HG03196 (cell line): Measurements from ENCODE around the gene SMPD2.
"Not testable (repeated sequence)": the region's sequence is repeated elsewhere in the genome, so short reads cannot be mapped to it uniquely, and the experiment has no call there.

Experiments
- ATAC-seq: cut with Tn5 transposase; IDR thresholded peaks from one replicate; pipeline ENCODE4 v1.9.1; 2021; ENCODE audit not compliant: unreplicated experiment

Gene SMPD2

DNA sequence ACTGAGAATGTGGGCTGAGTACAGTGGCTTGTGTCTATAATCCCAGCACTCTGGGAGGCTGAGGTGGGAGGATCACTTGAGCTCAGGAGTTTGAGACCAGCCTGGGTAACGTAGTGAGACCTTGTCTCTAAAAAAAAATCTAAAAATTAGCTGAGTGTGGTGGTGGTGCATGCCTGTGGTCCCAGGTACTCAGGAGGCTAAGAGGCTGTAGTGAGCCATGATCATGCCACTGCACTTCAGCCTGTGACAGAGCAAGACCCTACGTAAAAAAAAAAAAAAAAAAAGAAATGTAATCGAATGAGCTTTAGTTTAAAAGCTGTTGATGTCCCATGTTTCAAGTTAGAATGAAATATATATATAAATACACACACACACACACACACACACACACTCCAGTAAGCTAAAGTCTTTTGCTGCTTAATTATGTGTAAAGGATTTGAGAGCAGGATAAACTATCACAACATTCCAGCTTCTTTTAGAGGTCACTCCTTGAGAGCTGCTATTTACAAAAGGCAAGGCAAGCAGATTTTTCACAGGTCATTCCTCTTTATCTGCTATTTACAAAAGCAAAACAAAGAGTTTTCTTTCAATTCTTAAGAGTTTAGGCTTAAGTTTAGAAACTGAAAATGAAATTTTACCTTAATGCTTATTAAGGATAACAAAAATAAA, 19.8 kb downstream of the SMPD2 start:
- ATAC-seq, result no peak

DNA sequence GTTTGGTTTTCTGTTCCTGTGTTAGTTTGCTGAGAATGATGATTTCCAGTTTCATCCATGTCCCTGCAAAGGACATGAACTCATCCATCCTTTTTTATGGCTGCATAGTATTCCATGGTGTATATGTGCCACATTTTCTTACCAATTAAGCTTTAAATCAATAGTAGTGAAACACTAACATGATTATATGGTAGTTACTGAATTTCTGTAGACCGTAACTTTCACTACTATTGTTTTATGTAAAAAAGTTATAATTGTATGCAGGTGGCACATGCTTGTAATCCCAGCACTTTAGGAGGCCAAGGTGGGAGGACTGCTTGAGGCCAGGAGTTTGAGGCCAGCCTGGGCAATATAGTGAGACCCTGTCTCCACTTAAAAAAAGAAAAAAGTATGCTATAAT, 20.7 kb downstream of the SMPD2 start:
- ATAC-seq, result not testable (repeated sequence)

DNA sequence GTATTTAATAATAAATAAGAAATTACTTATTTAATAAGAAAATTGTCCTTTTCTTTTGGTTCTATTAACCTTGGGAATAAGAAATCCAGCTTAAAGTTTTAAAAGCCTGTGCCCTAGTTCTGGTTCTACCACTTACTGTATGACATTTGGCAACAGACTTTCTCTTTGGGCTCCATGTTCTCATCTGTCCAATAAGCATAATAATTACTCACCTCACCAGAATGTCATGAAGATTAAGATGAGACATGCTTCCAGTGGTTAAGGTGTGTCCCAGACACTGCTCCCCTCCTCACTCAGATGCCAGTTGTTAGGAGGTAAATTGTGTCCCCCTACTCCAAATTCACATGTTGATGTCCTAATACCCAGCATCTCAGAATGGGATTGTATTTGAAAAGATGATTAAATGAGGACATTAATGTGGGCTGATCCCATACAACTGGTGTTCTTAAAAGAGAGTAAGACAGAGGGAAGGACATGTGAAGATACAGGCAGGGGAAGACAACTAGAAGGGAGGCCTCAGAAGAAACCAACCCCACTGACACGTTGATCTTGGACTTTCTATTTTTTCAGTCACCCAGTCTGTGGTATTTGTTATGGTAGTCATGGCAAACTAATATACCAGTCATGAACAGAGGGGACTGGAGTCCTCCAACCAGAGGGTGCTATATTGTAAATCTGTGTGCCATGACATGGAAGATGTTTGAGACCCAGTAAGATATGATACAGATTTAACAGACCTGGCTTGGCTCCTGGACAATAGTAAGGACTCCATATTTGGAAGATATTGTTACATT, 21.4 kb downstream of the SMPD2 start:
- ATAC-seq, result no peak

DNA sequence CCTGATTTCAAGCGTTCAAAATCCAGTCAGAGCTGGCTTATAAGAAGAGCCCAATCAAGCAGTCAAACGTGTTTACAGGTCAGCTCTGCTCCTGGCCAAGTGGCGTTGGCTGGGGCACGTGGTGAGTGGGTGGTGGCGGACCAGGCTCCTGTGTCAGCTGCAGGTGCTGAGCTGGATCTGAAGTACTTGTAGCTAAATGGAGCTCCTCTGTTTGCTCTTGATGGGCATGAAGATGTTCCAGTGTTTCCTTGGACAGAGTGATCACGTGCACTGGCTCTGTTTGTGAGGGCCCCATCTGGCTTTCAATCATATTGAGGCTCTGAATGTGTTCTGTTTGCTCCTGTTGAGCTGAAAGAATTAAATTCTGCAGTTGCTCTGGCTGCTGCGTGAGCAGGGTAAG, 25.2 kb downstream of the SMPD2 start:
- no peak for ATAC-seq

DNA sequence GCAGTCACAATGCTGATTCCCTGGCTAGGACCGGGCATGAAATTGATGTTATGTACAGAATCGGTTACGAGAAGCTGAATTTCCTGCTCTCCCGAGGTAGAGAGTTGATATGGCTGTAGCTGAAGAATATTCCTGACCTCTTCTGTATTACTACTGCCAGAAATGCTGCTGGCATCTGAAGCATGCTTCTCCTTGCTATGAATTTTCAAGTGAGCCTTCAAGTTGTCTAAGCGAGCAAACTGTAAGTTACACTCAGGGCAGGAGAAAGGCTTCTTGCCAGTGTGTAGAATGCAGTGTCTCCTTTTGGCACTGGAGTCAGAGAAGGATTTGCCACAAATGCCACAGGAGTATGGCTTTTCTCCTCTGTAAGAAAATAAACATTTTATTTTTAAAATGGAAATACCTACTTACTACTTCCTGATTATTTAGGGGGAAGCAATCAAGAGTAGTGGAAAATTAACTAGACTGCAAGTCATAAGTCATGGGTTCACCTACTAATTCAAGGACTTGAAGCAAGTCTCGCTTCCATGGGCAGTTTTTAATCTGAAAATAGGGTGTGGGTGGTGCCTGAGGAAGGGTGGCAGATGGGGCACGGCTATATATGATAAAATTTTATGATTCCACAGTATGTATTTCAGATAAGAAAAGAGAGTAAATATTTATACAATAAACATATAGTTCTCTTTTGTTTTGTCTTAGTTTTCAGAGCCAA, 25.8 kb downstream of the SMPD2 start:
- no peak for ATAC-seq

GRCh38 chr6:109467696-109468095, 27.2 kb downstream of the SMPD2 start:
- no peak for ATAC-seq

DNA sequence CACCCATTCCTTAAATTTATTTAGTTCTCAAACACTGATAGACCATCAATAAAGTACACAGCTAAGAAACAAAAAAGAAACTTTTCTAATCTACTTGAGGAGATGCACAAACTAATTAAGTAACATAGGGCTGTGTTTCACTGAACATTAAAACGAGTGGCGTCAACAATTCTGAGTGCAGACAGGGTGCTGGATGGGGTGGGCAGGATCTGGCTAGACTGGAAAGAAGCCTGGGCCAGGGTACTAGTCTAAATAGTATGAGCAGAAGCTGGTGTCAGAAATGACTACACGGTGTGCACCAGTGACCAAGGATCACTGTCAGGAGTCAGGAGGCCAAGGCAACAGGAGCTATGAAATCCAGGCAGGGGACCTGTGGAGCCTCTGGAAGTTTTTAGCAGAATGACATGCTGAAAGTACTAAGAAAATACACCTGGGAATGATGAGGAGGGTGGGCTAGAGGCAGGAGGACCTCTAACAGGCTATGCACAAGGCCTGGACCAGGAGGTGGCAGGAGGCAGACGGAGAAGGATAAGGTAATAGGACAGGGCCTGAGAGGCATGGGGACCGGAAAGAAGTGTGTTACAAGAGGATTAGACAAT, 29.2 kb downstream of the SMPD2 start:
- ATAC-seq, result no peak

DNA sequence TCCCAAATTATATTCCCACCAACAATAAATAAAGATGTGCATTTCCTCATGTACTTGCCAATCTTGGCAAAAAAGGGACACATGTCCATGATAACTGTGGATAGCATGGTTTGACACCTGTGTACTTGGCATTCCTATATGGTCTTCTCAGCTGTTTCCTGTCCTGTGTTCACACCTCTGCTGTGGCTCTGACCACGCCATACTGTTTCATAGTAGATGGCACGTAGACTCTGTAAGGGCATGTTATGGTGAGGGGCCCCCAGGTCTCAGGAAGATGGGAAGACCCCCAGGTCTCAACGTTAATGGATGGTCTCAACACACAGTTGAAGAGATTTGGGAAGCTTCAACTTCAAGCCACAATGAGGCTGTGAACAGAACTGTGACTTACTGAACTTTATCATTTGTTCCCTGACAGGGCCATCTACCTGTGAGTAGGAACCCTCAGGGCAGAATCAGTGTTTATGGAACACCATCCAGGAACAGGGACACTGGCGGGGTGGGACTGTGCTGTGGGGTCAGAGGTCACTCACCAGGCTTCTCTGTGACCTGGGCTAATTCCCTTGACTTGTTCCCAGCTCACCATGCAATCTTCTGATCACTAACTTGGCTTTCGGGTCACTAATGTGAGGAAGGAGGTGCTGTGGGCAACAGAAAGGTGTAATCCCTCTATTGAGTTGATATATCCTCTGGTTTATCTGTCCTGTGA, 30.7 kb downstream of the SMPD2 start:
- ATAC-seq, result no peak

- peak; percentile 77 for ATAC-seq
These were observed 31.8 kb downstream of the SMPD2 start for GRCh38 chr6:109472132-109472995.

DNA sequence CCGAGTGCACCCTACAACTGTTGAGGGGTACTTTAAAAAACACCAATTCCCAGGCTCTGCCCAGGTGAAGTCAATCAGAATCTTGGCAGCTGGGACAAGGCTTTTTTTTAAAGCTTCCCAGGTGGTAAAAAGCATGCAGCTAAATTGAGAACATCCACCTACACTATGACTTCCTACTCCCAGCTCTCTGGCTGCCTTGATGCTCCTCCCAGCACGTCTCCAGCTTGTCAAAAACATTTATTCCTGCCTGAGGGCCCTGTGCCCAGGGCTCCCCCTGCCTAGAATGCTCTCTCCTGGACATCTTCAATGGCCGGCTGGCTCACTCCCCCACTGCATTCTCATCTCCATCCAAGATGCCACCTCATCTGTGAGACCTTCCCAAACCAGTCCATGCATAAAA, 32.6 kb downstream of the SMPD2 start:
- ATAC-seq, result no peak

GRCh38 chr6:109474995-109475394, 34.5 kb downstream of the SMPD2 start:
- ATAC-seq, result no peak

GRCh38 chr6:109475625-109476024, 35.1 kb downstream of the SMPD2 start:
- no peak for ATAC-seq

GRCh38 chr6:109477184-109477583, 36.7 kb downstream of the SMPD2 start:
- no peak for ATAC-seq

- peak; percentile 42 for ATAC-seq
These were observed 37.2 kb downstream of the SMPD2 start for GRCh38 chr6:109477725-109478124.

- ATAC-seq, result no peak
These were observed 37.8 kb downstream of the SMPD2 start for GRCh38 chr6:109478222-109478805.

DNA sequence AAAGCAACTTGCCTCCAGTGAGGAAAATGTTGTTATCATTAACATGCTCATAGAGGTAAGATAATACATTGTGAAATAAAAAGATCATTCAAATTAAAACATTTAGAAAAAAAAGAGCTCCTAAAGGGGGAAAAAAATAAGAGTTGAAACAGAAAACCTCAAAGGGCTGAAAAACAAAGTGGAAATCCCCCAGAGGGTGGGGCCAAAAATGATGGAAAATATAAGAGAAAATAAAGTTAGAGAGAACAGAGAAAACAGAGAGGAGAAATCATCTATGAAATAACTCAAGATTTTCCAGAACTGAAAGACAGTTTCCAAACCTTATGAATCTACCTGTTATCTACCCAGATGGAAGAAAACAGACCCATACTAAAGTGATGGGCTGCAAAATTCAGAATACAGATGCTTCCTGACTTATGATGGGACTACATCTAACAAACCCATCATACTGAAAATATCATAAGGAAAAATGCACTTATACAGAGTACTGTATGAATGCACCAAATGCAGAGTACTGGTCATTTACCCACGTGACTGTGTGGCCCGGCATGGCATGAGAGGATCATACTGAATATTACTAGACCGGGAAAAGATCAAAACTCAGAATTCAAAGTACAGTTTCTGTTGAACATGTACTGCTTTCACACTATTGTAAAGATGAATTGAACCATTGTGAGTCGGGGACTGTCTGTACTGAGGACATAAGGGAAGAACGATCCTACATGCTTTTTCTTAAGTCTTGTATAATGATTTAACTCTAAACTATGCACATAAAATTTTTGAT, 38.5 kb downstream of the SMPD2 start:
- ATAC-seq, result no peak

DNA sequence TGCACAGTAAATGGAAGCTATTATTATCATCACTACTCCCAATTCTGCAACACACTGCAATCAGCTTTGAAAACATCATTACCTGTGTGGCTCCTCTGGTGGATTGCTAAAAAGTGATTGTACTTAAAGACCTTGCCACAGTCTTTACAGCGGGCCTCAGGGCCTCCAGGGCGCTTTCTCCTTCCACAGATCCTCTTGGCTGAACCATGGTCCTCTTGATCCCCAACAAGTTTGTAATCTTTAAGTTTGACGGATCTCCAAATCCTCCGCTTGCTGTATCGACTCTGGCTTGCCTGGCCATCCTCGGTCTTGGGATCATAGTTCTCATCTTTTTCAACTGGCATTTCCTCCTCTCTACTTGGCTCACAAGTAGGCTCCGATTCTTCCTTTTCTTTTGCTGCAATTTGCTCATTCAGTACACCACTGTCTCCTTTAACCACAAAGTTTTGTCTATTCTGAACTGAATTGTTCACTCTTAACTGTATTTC, 40.5 kb downstream of the SMPD2 start:
- no peak for ATAC-seq

DNA sequence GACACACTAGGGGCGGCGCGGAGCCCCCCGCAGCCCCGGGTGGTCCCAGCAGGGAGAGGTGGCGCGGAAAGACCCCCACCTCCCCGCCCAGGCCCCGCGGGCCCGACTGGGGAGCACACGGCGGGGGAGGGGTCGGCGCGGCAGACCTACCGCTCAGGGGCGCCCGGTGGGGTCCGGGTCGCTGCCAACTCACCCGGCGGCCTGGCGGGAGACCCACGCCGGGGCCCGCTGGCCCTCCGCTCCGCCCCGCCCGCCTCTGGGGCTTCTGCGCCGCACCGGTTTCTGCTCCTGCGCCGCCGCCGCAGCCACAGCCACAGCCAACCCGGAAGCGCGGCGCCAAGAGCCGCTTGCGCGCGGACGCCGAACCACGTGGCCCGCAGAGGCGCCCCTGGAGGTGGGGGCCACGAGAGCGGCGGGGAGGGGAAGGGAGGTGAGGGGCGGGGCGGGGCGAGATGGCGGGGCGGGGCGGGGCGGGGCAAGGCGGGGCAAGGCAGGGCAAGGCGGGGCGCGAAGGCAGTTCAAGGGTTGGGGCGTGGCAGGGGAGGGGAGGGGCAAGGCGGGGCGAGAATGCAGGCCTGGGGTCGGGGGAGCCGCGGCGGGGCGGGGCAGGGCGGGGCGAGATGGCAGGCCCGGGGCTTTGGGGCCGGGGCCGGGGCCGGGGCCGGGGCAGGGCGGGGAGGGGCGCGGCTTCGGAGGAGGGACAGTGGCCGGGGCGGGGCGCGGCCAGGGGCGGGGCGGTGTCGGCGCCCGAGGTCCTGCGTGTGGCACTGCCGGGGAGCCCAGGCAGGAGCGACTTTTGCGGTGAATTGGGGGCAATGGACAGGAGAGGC, 42.6 kb downstream of the SMPD2 start, which contains the start of gene ZBTB24:
Gene ZBTB24 (minus strand): TSS at position 315 of the 830 bp plus-strand sequence. CDS start 1,193 bp downstream, outside the sequence.
- ATAC-seq, result peak; percentile 82
